GM18951 (cell line): ENCODE data around the gene OR56A5.
"Not testable (repeated sequence)": the region's sequence is repeated elsewhere in the genome, so short reads cannot be mapped to it uniquely, and the experiment has no call there.

ENCODE experiments used
- POLR2A ChIP-seq: IDR thresholded peaks from 4 replicates; pipeline ENCODE4 v1.6.1; 2011; ENCODE audit warnings: mild to moderate bottlenecking; ENCODE audit not compliant: insufficient read length, insufficient read depth; ENCODE audit errors: extremely low read depth
- in situ Hi-C: fragments of 300-500 bp; cut with MboI; formaldehyde crosslinking; loops from one replicate; pipeline ENCODE4 v1.12.0; 2022; ENCODE audit warnings: low sequenced_read_pairs, mixed read lengths, inconsistent platforms; ENCODE audit not compliant: unreplicated experiment

The OR56A5 gene, protein sequence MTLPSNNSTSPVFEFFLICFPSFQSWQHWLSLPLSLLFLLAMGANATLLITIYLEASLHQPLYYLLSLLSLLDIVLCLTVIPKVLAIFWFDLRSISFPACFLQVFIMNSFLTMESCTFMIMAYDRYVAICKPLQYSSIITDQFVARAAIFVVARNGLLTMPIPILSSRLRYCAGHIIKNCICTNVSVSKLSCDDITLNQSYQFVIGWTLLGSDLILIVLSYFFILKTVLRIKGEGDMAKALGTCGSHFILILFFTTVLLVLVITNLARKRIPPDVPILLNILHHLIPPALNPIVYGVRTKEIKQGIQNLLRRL

DNA sequence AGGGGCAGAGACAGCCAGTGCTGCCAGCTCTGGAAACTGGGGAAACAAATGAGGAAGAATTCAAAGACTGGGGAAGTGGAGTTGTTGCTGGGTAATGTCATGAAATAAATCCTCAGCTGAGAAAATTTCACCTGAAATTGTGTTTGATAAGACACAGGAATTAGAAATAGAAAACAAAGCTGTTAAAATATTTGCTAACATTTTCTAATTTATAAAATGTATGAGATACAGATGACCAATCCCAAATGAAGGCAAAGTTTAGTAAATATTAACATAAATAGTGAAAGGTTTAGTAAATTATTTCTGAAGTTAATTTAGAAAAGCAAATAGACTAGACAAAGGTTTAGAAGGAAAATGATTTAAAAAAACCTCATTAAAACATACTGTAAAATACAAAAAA is at the start of gene OR56A5:
Gene OR56A5 (minus strand): TSS at position 101 of the 400 bp plus-strand sequence. CDS start 0 bp downstream, at position 101.
- in situ Hi-C loops, result no loop called here

DNA sequence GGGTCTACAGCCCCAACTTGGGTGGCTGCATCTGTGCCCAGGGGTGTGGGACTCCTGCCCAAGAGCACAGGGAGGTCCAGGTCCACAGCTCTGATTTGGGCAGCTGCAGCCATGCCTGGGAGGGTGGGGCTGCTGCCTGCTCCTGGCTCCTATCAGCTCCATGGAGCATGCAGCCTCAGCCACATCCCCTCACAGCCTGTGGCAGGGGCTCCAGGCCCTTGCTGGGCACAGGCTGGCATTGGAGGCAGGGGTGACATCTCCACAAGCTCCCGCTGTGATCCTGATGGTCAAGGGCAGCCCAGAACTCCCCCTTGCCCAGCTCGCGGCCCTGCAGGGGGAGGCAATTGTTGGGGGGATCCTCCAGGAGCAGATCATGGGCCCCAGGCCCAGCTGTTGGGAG is 44.7 kb upstream of the OR56A5 start:
- no peak for TF ChIP-seq POLR2A
- in situ Hi-C loops, result no loop called here

More for the DNA sequence above, at the start of gene OR56A5:
- TF ChIP-seq POLR2A, result no peak

DNA sequence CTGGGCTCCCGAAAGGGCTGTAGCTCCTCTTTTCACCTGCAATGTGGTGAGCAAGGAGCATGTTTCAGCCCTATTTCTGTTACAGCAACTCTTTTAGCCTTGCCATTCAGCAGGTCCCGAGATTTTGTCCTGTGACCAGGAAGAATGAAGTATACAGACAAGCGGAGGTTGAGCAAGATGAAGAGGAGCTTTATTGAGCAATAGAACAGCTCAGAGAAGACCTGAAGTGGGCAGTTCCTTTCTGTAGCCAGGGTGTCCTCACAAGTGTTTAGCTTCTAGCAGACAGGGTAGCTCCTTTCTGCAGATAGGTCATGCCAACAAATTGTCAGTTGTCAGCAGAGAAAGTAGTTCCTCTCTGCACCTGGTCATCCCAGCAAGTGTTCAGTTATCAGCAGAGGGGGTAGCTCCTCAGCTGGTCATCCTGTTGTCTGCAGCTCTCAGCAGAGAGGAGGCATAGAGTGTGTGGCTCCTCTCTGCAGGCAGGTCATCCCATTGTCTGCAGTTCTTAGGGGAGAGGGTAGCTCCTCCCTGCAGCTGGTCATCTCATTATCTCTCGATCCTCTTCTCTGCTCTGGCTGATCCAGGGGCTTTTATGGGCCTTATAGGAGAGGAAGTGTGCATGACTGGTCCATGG is 43.9 kb upstream of the OR56A5 start:
- TF ChIP-seq POLR2A, result no peak
- in situ Hi-C loops, result no loop called here

DNA sequence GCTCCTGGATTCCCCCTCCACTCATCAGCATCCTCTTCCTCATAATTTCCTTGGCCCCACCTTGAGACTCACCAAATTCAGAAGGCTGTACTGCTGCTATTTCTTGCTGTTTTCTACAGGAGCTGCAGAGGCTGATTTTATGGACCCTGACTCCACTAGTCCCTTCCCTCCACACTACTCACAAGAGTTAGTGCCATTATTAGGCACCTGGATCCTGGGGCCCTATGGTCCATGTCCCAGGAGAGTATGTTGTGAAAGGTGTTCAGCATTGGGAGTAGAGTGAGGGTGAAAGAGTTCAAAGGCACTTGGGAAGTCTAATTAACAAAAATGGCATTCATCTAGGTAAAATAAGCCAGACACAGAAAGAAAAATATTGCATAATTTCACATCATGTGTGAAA is 38.6 kb upstream of the OR56A5 start, which contains the start of gene OR56A4:
Gene OR56A4 (minus strand): TSS at position 101 of the 400 bp plus-strand sequence. CDS start 3,954 bp downstream, outside the sequence.
- TF ChIP-seq POLR2A, result no peak
- in situ Hi-C loops, result no loop called here

DNA sequence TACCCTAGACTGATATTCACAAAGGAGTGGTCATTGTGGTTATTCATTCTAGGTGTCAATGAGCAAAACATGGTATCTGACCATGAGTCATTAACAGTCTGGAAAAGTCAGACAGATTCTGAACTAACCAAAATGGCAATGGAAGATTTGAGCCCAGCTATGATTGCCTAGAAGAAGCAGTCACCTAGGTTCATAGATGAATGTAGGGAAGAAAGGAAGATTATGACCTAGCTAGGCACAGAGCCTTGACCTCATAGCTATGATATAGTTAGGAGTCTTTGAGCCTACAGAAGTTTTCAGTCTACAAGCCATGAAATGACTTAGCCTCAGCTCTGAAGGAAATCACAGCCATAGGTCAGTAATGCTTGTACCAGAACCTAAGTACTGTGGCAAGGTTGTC is 38.1 kb upstream of the OR56A5 start:
- in situ Hi-C loops, result no loop called here
- TF ChIP-seq POLR2A, result no peak

DNA sequence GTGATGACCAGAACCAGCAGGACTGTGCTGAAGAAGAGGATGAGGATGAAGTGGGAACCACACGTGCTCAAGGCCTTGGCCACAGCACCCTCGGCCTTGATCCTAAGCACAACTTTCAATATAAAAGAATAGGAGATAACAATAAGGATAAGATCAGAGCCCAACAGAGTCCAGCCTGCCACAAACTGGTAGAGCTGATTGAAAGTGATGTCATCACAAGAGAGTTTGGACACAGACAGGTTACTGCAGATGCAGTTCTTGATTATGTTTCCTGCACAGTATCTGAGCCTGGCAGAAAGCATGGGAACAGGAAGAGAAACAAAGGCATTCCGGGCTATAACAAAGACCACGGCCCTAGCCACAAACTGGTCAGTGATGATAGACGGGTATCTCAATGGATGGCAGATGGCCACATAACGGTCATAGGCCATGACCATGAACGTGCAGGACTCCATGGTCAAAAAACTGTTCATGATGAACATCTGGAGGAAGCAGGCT is 34.0 kb upstream of the OR56A5 start:
- TF ChIP-seq POLR2A, result no peak
- in situ Hi-C loops, result no loop called here

DNA sequence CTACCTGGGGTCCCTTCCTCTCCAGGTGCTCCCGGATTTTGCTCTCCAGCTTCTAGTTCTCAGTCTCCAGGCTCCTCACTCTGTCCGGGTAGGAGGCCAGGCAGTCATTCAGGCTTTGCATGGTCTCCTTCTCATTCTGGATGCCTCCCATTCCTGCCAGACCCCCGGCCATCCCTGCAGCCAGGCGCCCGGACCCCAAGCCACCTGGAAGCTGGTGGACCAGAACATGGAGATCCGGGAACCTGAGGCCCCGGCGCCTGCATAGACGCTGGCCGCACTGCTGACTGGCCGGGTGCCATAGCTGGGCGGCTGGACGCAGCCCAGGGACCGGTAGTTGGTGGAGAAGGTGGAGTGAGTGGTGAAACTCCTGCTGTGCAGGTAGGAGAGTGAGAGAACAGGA is 26.5 kb upstream of the OR56A5 start:
- in situ Hi-C loops, result no loop called here
- TF ChIP-seq POLR2A, result no peak

DNA sequence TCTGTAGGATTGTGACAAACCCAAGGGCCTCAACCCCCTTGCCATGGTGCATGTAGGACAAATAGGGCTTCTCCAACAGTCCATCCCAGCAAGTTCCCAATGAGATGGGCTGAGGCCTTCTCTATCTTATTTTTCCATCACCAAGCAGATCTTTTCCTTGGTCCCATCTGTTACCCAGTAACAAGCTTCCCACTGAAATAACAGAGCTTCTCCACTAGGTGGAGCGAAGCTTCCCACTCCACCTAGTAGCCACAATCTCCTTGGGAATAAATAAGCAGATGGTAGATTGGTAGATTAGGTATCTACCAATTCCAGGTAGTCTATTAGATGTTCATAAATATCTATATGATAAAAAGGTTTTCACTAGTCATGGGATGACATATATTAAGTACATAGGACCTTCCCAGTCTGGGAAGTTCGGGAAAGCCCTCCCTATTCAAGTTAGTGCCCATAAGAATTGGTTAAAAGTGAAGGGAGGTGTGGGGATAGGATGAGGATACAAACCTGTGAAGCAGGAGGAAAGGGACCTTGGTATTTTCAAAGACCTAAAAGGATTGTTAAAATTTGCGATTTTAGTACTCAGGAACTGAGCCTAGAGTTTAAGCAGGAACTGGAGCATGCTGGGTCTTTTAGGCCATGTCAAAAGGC is 24.4 kb upstream of the OR56A5 start:
- in situ Hi-C loops, result no loop called here
- TF ChIP-seq POLR2A, result no peak

DNA sequence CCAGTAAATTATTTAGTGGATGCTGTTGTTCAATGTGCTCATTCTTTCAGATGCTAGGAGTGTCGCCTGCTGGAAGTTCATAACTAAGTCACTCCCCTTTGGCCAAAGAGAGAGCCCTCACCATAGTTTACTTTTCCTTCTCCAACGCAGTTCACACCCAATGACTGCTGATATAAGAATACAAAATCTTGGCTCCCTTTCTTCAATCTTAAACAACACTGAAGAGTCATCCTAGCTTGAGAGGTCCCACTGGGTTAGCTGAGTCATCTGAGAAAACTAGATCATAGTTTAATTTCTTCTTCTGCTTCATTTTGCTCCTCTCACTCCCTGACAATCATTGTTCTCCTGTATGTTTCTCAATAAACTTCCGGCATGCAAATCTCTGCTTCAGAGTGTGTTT is 23.9 kb upstream of the OR56A5 start:
- in situ Hi-C loops, result no loop called here
- TF ChIP-seq POLR2A, result no peak

DNA sequence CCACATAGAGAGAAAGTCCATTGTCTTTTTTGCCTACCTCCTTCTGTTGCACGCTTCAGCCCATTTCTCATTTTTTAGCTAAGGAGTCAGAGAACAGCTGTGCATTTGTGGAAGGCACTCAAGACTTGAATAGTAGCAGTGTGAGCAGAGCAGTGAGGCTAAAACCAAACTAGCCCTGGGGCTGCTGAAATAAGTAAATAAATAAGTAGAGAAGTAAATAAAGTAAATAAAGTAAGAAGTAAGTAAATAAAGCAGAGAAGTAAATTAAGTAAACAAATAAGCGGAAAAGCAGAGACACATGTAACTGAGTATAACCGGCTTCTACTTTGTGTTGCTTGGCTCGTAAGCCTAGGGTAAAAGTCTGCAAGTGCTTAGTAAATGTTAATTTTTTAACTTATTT is 20.9 kb upstream of the OR56A5 start:
- in situ Hi-C loops, result no loop called here

DNA sequence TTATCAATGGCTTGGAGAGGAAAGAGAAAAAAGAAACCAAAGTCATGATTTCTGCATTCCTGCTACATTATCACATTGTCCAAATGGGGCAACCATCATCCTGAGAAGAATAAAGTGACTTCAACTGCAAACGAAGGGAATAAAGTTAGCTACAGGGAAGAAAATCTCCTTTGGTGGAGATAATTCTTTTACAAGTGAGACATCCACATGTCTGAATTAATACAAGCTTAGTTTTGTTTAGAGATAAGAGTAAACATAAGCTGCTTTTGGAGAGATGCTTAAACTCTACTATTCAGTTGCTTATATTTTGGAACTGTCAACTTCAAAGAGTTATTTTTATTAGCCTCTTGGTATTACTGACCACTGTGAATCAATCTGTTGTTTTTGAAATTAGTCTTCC is 18.6 kb upstream of the OR56A5 start, which contains the start of gene OR52L1:
Gene OR52L1 (minus strand): TSS at position 101 of the 400 bp plus-strand sequence. CDS start 55 bp downstream, at position 46.
- no peak for TF ChIP-seq POLR2A
- in situ Hi-C loops, result no loop called here

More for the DNA sequence above, 20.9 kb upstream of the OR56A5 start:
- no peak for TF ChIP-seq POLR2A

DNA sequence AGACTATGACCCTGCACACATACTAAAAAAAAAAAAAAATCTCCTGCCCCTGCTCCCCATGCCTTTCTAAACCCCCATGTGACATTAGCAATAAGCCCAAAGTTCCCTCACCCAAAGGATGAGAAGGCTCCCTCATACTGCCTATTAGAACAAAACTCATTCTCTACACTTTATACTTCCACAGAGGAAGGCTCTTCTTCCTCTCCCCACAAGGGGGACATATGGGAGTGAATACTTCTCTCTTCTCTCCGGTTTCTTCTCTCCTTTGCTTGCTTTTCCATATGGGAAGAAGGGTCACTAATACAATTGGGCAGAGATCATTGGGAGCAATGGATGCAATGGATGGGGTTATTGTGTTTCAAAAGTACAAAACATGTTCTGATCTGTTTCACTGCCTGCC is 15.1 kb upstream of the OR56A5 start:
- no peak for TF ChIP-seq POLR2A
- in situ Hi-C loops, result no loop called here

DNA sequence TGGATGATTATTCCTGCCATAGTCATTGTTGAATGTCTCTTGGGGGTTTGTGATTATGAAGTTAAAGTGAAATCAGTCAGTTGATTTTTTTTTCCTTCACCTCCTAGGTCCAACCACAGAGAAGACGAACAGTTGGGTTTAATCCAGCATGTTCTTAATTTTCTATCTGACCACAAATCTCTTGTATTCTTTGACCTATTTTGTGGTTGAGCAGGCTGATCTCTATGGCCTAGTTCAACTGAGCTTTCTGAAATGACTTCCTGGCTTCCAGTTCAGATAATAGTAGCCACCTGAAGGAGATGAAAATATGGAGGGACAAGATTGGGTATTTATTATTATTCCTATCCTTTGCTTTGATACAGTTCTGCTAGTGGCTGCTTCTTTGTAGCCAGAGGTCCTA is 5.2 kb upstream of the OR56A5 start:
- TF ChIP-seq POLR2A, result no peak
- in situ Hi-C loops, result no loop called here

DNA sequence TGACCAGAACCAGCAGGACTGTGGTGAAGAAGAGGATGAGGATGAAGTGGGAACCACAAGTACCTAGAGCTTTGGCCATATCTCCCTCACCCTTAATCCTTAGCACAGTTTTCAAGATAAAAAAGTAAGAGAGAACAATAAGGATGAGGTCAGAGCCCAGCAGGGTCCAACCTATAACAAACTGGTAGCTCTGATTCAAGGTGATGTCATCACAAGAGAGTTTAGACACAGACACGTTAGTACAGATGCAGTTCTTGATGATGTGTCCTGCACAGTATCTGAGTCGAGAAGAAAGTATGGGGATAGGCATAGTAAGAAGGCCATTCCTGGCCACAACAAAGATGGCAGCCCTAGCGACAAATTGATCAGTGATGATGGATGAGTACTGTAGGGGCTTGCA is 586 bp downstream of the OR56A5 start:
- in situ Hi-C loops, result no loop called here
- TF ChIP-seq POLR2A, result no peak

DNA sequence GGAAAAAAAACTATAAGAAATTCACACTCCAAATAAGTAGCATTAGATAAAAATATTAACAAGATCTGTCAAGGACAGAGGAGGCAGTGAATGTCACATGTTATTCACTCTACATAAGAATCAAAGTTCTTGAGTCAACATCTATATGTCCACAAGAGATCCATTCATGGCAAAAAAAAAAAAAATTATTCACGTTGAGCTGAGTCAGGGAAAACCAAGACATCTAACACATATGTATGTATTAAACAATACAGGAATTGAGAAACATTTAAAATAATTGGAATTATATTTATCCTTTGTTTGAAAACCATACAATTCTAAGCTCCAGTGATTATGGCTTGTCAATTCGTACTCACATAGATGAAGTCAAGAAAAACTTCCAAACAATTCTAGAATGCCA is 1.3 kb downstream of the OR56A5 start:
- in situ Hi-C loops, result no loop called here

DNA sequence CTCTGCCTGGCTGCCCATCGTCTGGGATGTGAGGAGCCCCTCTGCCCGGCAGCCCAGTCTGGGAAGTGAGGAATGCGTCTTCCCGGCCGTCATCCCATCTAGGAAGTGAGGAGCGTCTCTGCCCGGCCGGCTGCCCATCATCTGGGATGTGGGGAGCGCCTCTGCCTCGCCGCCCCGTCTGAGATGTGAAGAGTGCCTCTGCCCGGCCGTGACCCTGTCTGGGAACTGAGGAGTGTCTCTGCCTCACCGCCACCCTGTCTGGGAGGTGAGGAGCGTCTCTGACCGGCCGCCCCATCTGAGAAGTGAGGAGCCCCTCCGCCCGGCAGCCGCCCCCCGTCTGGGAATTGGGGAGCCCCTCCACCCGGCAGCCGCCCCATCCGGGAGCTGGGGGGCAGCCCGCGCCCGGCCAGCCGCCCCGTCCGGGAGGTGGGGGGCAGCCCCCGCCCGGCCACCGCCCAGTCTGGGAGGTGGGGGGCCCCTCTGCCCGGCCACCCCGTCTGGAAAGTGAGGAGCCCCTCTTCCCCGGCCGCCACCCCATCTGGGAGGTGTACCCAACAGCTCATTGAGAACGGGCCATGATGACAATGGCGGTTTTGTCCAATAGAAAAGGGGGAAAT is 7.5 kb downstream of the OR56A5 start:
- in situ Hi-C loops, result not testable (repeated sequence)

More for the DNA sequence above, 1.3 kb downstream of the OR56A5 start:
- TF ChIP-seq POLR2A, result no peak
